DMS79 (cell line): ENCODE data around the gene POU2F2.

Experiments used
- DNase-seq: peaks from one replicate; lab custom pipeline; 2025; lab: John Stamatoyannopoulos, UW

Gene POU2F2

DNA sequence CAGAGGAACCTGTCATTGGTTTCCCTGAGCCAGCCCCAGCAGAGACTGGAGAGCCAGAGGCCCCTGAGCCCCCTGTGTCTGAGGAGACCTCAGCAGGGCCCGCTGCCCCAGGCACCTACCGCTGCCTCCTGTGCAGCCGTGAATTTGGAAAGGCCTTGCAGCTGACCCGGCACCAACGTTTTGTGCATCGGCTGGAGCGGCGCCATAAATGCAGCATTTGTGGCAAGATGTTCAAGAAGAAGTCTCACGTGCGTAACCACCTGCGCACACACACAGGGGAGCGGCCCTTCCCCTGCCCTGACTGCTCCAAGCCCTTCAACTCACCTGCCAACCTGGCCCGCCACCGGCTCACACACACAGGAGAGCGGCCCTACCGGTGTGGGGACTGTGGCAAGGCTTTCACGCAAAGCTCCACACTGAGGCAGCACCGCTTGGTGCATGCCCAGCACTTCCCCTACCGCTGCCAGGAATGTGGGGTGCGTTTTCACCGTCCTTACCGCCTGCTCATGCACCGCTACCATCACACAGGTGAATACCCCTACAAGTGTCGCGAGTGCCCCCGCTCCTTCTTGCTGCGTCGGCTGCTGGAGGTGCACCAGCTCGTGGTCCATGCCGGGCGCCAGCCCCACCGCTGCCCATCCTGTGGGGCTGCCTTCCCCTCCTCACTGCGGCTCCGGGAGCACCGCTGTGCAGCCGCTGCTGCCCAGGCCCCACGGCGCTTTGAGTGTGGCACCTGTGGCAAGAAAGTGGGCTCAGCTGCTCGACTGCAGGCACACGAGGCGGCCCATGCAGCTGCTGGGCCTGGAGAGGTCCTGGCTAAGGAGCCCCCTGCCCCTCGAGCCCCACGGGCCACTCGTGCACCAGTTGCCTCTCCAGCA, 52.1 kb downstream of the POU2F2 start:
- DNase-seq: no peak

DNA sequence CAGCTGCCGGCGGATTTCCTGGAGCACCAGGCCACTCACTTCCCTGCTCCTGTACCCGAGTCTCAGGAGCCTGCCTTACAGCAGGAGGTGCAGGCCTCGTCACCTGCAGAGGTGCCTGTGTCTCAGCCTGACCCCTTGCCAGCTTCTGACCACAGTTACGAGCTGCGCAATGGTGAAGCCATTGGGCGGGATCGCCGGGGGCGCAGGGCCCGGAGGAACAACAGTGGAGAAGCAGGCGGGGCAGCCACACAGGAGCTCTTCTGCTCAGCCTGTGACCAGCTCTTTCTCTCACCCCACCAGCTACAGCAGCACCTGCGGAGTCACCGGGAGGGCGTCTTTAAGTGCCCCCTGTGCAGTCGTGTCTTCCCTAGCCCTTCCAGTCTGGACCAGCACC, 53.0 kb downstream of the POU2F2 start:
- DNase-seq: no peak

DNA sequence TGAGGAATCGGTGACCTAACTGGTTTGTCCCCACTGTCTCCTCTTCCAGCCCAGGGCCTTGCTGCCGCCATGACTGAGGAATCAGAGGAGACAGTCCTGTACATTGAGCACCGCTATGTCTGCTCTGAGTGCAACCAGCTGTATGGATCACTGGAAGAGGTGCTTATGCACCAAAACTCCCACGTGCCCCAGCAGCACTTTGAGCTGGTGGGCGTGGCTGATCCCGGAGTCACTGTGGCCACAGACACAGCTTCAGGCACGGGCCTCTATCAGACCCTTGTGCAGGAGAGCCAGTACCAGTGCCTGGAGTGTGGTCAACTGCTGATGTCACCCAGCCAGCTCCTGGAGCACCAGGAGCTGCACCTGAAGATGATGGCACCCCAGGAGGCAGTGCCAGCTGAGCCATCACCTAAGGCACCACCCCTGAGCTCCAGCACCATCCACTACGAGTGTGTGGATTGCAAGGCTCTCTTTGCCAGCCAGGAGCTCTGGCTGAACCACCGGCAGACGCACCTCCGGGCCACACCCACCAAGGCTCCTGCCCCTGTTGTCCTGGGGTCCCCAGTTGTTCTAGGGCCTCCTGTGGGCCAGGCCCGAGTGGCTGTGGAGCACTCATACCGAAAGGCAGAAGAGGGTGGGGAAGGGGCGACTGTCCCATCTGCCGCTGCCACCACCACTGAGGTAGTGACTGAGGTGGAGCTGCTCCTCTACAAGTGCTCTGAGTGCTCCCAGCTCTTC, 53.5 kb downstream of the POU2F2 start:
- DNase-seq: no peak

DNA sequence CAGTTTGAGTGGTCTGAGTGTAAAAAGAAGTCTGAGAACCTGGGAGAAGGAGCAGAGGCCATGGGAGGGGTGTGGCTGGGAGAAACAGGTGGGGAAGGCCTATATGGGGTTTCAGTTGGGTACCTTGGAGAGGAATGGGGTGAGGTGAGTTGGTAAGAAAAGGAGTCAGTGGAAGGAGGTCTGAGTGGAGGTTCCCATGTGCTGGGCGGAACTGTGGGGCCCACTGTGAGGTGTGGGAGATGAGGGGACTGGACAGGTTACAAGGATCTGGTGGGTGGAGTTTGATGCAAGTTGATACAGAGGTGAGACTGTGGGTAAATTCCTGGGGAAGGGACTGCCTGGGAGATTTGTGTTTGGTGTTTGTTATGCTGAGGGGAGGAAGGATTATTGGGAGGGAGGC, 54.2 kb downstream of the POU2F2 start:
- DNase-seq: no peak

DNA sequence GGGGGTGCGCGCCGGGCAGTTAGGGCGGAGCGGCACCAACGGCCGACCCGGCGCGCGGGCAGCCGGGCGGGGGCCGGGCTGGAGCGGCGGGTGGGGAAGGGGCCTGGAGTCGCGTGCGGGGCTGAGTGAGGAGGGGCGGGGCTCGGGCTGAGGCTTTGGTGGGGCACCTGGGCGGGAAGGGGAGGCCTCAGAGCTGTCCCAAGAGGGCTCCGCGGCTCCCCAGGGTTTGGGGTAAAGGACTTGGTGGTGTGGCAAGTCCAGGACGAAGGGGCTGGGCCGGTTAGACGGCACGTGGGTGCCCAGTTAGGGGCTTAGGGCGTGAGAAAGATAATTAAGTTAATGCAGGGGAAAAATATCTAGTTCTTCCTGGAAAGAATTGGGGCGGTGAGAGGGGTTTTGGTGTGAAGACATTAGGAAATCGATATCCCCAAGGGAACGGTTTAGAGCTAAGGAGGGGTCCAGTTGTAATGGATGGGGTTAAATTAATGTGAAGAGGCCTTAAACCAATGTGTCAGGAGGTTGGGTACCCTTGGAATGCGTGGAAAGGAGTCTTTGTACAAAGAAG, 55.8 kb downstream of the POU2F2 start:
- no peak for DNase-seq

DNA sequence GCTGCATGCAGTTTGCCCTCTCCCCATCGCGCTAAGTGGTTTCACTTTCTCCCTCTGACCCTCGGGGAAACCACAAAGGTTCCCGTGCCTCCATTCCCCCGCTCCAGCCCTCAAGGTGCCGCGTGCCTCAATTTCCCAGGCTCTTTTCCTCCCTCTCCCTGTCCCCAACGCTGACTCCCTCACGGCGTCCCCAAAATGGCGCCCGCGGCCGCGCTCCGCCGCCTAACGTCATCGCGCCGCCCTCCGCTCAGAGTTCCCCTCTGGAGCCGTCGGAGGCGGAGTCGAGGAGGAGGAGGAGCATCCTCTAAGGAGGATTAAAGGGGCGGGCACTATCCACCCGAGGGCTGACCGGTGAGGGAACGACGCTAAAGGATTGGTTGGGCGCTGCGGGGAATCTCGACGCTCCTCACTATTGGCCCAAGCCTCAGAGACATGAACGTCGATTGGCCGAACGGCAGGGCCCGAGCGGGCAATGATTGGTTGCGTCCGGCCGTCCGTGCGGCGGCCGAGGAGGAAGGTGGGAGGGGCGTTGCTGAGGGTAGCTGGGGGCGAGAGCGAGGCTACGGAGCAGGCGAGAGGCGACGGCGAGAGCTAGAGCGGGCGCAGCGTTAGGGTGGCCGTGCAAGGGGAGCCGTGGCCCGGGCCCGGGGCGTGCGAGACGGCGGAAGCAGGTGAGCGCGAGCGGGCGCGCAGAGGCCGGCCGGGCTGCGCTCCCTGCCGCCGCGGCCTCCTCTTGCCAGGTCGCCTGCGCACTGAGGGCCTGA, 56.4 kb downstream of the POU2F2 start, which contains the start of gene ZNF574:
TSS of gene ZNF574 (plus strand) at position 551 of the 764 bp plus-strand sequence. CDS start 2,441 bp downstream, outside the sequence.
- DNase-seq: peak; percentile 99

DNA sequence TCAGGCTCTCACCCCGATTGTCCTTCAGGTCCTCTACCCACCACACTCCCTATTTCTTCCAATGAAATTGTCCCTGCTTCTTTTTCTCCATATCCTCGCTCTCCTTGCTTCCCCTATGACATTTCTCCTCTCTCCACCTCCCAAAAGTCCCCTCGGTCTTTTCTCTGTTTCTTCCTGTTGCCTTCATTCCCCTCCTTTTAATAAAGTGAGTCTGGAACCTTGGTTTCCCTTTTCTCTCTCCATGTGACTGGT, 57.0 kb downstream of the POU2F2 start:
- no peak for DNase-seq

DNA sequence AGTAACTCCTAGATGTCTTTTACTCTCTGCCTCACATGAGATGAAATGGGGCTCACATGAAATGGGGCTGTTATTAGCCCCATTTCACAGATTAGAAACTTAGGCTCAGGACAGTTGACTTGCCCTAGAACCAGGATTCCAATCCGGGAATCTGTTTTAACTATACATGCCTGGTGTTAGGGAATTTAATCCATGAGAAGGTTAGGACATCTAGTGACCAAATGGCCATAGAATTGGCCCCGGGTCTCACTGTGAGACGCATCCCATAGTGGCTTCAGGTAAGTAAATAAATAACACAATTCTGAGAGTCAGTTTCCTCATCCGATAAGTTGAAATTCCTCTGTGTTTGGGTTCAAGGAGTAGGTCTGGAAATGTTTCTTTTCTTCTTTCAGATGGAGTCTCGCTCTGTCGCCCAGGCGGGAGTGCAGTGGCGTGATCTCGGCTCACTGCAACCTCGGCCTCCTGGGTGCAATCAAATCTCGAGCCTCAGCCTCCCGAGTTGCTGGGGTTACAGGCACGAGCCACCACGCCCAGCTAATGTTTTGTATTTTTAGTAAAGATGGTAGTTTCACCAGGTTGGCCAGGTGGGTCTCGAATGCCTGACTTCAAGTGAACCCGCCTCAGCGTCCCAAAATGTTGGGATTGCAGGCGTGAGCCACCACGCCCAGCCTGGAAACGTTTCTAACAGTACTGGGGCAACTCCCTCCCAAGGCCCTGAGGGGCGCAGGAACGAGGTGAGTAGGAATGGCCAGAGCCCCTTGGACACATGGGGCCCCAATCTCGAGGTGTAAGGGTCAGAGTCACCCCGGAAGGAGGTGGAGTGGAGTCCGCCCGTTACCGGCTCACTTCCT, 57.5 kb downstream of the POU2F2 start:
- no peak for DNase-seq

DNA sequence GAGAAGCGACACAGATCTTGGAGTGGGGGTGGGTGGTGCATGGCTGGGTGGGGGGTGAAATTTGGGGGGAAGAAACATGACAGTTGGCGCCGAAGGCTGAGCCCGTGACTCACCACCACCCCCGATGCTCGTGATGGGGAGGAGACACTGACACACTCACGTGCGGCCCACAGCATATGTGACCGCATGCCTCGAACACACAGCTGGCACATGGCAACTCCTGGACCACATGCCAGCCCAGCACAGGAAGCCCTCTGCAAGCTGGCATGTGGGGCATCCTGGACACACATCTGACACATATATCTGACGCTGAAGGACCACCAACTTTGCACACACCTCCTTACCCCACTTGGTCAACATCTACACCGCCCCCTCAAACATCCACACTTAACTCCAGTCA, 61.0 kb downstream of the POU2F2 start:
- DNase-seq: no peak

DNA sequence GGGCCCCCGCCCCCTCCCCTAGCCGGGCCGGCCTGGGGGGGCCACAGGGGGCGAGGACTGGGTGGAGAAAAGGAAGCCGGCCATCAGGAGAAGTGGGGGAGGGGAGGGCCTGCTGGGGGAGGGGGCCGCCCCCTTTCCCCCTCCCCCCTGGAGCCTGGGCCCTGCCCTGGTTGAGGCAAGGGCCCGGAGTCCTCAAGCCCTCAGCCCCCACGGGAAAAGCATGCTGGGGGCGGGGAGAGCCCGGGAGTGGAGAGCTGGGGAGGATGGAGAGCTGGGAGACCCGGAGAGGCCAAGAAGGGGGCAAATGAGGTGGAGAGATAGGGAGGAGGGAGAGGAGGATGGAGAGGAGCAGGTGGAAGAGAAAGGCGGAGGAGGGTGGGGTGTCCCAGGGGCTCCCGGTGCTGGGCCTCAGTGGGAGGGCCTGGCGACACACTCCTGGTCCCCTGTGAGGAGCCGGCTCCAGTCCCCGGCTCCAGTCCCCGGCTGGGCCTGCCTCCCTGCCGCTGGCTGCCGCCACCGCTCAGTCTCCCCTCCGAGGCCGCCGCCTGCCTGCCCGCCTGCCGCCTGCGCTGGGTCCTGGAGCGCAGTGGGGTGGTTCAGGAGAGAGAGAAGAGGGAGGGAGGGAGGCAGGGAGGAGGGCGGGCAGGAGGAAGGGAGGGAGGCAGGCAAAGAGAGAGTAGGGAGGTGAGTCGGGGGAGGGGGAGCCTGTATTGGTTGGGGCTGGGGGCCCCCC, 62.5 kb downstream of the POU2F2 start, which contains the start of gene GRIK5:
TSS of gene GRIK5 (minus strand) at position 588 of the 733 bp plus-strand sequence. CDS start 4,436 bp downstream, outside the sequence.
- peak; percentile 45 for DNase-seq

DNA sequence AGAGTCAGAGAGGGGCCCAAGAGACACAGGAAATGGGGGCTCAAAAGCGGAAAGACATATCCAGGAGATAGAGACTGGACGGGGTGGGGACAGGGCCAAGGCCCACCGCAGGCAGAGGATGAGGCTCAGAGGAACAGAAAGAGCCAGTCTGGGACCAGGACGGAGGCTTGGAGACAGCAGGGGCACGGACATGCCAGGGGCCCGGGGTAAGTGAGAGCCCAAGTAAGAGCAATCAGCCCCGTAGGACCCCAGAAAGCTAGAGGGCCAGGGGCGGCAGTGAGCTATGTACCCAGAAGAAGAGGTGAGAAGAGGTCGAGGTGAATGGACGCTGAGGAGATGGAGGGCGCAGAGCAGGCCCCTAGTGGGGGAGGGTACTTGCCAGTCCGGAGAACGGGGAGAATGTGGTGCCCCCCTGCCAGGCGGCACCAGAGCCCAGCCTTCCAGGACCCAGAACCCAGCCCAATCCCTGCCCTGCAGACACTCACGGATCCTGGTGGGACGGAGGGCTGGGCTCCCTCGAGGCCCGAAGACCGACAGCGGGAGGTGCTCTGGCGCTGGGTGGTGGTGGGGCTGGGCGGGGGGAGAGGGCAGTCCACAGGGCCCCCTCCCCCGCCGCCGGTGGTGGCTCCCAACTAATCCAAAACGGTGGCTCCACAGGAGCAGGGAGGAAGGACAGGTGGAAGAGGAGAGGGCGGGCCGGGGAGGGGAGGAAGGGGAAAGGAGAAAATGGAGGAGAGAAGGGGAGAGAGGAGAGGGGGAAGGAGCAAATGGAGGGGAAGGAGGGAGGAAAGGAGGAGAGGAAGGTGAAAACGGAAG, 63.3 kb downstream of the POU2F2 start:
- no peak for DNase-seq

DNA sequence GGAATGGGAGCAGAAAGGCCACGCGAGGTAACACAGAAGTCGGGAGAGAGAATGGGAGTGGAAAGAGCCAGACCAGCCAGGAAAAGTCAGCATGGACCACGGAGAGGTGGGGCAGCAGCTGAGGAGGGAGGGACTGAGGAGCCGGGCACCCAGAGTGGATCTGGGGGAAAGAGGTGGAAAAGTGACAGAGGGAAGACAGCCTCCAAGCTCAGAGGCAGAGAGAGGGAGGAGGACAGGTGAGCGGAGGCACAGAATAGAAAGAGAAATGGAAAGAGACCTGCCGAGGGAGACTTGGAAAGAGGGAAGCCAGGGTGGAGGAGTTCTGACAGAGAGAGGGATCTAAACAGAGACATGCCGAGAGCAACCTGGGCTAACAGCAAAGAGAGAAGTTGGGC, 63.9 kb downstream of the POU2F2 start:
- no peak for DNase-seq

DNA sequence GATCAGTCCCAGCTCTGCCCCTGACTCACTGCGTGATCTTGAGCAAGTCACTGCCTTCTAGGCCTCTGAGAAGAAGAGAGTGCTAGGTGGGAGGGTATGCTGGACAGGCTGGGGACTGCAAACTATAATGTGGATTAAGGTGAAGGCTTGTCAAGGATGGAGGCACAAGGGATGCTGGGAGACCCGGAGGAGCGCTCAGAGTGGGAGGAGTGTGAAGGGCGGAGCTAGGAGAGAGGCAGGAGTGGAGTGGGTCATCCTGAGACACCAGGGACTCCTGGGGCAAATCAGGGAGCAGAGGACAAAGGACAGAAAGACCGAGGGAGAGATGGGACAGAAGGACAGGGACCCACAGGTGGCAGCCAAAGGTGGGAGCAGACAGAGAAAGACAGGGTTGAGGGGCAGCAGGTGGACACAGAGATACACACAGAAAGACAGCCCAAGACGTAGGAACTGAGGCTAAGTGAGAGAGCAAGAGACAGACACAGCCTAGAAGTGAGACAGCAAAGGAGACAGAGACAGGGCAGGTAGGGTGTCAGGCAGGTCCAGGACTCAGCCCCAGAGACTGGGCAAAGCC, 64.8 kb downstream of the POU2F2 start:
- DNase-seq: no peak

DNA sequence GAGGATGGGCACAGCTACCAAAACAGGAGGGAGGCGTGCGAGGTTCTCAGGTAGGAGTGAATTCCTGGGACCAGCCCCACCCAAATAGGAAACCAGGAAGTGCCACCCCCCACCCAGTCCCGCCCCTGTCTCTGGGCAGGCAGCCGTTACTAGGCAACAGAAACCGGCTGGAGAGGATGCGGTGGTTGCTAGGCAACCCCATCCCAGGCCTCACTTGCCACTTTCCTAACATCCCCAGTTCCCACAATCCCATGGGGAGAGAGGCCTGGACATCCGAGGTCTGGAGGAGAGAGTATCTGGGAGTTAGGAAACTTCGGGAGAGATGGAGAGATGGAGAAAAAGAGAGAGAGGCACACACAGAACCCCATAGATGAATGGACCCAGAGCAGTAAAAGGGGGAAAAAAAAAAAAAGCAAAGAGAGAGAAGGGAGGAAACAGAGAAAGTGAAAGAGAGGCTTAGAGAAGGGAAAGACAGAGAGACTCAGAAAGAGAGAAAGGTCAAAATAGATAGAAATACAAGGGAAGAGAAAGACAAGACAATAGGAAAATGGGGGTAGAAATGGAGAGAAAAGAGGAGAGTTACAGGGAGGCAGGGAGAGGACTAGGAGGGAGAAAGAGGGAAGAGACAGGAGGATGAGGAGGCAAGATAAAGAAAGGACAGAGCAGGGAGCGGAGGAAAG, 66.0 kb downstream of the POU2F2 start:
- DNase-seq: no peak

DNA sequence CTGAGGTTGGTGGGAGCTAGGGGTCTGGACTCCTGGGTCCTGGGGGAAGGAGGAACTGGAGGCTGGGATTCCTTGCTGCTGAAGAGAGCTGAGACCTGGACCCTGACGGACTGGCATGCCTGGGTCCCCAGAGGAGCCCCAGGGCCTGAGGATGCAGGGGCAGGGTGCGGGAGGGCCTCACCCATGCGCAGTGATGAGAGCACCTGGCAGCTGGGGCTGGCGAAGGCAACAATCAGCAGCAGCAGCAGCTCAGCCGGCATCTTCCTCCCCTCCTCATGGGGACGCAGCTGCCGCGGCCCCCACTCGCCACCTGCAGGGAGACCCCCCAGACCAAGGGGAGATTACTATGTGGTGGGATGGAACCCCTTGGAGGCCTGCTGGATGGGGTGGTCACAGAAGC, 66.7 kb downstream of the POU2F2 start:
- no peak for DNase-seq

DNA sequence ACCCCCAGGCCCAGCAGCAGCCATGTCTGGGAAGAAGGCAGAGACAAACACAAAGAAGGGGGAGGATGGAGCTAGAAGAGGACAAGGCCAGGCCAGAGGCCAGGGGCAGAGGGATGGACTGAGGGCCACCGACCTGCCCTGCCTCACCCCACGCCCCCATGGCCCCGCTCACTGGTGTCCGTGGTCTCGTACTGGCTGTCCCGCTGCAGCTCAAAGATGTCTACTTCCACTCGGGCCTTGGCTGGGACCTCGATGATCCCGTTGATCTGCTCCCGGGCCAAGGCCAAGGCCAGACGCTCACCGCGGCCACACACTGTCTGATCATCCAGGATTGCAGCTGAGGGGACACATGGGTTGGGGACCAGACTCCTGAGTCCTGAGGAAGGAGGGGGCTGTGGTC, 67.2 kb downstream of the POU2F2 start:
- no peak for DNase-seq

DNA sequence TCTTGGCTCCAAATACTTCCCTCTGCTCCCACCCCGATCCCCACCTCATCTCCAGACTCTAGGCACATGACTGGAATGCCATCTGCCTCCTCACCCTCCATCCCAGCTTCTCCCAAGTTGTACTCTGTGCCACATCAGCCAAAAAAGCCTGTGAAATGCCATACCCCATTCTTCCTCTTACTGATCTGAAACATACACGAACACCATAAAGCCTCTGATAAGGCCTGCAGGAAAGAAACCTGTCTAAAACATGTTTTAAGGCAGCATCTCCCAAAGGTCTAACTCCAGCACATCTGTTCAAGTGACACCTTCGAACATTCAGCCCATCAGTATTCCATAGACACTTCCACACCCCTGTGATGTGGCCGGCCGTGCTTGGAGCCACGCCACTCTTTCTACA, 67.8 kb downstream of the POU2F2 start:
- DNase-seq: no peak

DNA sequence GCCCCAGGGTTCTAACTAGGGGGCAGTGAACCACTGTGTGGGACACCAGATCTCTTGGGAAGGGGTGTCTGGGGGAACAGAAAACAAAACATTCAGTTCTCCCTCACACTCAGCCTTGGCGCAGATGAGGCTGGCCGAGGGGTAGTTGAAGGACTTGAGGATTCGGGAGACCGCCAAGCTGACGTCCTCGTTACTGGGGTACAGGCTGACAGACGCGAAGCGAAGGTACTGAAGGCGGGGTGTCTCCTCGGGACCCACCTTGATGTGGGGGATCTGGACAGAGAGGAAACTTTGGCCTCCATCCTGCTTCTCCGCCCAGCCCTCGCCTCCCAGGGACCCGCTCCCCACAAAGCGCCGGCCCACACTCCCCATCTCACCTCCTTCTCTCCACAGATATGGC, 69.9 kb downstream of the POU2F2 start:
- no peak for DNase-seq

DNA sequence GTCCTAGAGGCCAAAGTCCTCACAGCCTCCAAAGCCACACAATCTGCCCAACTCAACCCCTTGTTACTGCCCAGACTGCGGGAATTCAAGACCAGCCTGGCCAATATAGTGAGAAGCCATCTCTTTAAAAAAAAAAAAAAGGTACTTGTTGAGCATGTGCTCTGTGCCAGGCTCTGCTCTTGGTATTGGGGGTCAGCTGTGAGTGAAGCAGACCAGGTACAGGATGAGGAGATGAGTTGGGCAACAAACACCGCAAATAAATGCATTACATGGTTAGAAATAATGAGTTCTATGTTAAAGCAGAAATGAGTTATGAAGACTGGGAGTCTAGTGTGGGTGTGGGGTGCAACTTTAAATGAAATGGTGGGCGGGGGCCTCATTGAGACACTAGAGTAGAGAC, 72.1 kb downstream of the POU2F2 start:
- no peak for DNase-seq
